Activated T-cell treated with anti-CD3 and anti-CD28 coated beads, Interleukin-2, amount 50 U/mL, for 1 hour (primary cell): ENCODE results near the gene KIAA0408.

ENCODE experiments used
- DNase-seq: peaks from one replicate; pipeline ENCODE4 v3.0.0-alpha.2; 2020

Gene KIAA0408

DNA sequence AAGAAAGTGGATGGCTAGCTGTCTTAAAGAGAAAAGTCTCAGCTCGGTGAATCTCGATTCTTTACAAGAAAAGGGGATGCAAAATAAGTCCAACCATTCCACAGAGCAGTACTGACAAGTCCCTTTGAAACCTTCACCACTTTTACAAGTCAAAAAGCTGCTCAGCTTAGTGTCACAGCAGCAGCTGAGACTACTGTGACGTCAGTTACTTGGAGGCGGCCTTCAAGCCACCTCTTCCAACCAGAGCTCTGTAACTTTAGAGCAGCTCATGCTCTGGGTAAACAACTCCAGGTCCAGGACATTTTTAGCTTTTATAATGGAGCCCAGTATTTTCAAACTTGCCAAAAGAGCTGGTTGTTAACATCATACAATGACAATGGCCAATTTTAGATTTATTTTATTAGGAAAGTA, at the start of gene KIAA0408:
Gene KIAA0408 (minus strand): TSS at position 159 of the 411 bp plus-strand sequence. CDS start 5,408 bp downstream, outside the sequence.
- no peak for DNase-seq

GRCh38 chr6:127506894-127507293, 47.7 kb upstream of the KIAA0408 start:
- no peak for DNase-seq

GRCh38 chr6:127503022-127503421, 43.8 kb upstream of the KIAA0408 start:
- no peak for DNase-seq

DNA sequence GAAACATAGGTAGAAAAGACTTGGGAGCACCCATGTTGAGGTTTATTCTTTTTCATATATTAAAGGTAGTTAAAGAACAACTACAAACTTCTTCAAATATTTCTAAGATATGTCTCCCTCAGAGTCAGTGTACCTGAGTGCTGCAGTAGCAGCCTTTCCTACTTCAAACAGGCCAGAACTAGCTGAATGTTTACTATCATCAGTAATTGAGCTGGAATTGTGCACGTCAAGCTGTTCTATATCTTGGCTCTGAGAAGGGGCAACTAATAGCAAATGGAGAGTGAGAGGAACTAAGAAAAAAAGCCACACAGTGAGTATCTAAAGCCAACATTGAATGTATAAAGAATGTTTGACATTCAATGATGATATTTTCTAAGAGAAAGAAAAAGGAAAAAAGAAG, 38.2 kb upstream of the KIAA0408 start:
- DNase-seq, result no peak

GRCh38 chr6:127496471-127496870, 37.3 kb upstream of the KIAA0408 start:
- DNase-seq, result no peak

DNA sequence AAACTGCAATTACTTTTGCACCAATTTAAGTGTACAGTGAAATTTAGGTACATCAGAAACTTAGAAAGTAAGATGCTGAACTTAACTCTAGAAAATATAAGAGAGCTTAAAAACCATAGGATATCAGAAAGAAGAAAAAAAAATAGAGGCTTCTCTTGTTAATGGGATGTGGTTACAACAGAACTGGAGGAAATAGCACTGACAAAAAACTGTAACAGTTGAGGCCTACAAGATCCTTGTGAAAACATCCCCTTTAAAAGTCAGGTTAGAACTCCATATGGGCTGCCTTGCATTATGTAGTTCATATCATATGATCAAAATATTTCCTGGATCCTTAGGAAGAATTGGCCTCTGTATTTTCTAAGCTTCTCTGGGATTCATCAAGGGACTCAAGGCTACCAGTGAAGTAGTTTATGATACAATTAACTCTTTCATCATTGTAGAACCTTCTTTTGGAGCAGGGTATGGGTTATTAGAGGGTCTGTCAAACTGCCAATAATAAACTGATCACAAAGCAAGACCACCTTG, 35.1 kb upstream of the KIAA0408 start:
- no peak for DNase-seq

GRCh38 chr6:127489248-127489647, 30.1 kb upstream of the KIAA0408 start:
- no peak for DNase-seq

- no peak for DNase-seq
Measured at GRCh38 chr6:127486934-127487333, 27.7 kb upstream of the KIAA0408 start.

DNA sequence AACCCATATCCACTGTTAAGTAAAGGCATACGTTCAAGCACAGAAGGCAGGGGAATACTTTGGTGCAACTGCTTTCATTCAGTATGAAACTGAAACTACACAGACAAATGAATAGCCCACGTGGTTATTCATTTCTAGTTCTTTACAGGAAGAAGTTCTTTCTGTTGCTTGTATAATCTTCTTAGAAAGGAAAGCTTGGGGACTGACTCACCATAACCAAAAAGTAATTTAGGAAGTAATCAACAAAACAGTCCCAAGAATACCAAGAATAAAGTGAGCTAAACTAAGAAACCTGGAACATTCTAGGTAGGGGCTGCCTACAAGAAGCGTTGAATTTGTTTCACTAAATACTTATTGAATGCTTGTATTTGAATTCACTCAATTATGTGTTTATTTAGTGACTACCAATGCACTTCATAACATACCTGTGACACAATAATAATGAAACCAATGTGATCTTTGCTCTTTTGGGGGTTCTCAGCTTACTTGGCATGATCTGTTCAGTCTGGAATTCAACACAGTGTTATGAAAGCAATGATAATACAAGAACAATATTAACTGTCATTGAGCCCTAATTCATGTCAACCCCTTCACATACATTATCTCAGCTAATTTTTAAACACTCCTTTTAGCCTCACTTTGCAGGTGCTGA, 25.1 kb upstream of the KIAA0408 start:
- DNase-seq, result no peak

GRCh38 chr6:127483399-127484055, 24.3 kb upstream of the KIAA0408 start:
- no peak for DNase-seq

DNA sequence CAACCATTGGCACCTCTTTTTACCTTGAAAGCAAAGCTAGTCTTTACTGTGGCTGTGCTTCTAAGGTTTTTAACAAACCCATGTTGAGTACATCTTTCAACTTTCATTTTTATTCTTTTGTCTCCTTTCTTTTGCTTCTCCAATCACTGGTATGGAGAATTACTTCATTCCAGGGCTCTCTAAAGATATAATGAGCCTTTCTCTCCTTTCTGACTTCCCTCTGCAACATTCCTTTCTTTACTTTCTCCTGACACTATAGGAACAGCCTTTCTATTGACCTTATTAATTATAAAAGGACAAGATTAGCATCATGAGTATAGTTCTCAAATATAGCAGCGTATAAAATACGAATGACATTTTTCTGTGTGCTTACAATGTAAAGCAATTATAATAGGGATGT, 23.1 kb upstream of the KIAA0408 start:
- no peak for DNase-seq

DNA sequence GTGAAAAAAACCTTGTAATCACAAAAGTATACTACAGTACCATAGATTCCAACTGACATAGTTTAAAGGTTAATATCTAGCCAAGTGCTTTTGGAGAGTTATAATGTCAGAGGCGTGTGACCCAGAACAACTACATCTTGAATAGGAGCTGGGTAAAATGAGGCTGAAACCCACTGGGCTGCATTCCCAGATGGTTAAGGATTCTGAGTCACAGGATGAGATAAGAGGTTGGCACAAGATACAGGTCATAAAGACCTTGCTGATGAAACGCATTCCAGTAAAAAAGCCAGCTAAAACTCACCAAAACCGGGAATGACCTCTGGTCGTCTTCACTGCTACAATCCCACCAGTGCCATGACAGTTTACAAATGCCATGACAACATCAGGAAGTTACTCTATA, 22.4 kb upstream of the KIAA0408 start:
- DNase-seq, result no peak

- no peak for DNase-seq
Measured at GRCh38 chr6:127481111-127481510, 21.9 kb upstream of the KIAA0408 start.

DNA sequence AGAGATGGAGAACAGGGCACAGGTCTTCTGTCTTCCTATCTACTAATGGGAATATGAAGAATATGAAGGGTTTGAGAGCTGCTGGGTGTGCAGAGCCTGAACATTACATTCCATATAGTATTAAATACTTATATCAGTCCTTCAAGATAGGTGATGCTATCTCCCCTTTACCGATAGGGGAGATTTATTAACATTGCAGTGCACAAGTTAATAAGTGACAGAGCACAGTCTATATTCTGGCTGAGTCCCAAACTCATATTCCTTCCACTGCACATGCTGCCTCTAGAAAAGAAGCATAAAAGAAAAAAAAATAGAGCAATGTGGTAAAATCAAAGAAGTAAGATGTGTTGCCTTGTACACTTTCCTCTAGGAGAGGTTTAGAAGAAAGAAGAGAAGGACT, 18.5 kb upstream of the KIAA0408 start:
- no peak for DNase-seq

GRCh38 chr6:127475823-127476176, 16.6 kb upstream of the KIAA0408 start:
- DNase-seq, result no peak

- DNase-seq, result no peak
Measured at GRCh38 chr6:127475135-127475822, 16.1 kb upstream of the KIAA0408 start.

- no peak for DNase-seq
Measured at GRCh38 chr6:127471379-127472255, 12.4 kb upstream of the KIAA0408 start.

DNA sequence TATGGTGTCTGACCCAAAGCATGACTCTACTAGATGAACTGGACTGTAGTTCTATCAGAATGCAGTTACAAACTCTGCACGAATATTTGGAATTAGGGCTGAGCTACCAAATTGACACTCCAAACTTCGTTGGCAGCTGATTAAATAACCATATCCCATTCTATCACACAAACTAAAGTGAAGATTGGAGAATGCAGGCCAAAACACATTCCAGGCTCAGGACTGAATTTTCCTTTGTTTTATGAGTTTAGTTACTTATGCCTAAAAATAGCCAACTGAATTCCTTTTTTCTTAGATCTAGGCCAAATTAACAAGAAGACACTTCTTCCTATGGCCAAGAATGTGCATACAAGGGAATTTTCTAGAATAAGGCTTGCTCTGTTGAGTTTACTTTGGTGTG, 9.7 kb upstream of the KIAA0408 start:
- DNase-seq, result no peak

- DNase-seq, result no peak
Measured at GRCh38 chr6:127466416-127466815, 7.2 kb upstream of the KIAA0408 start.

- DNase-seq, result peak; percentile 53
Measured at GRCh38 chr6:127464881-127465459, 5.8 kb upstream of the KIAA0408 start.

GRCh38 chr6:127464161-127464880, 5.1 kb upstream of the KIAA0408 start:
- no peak for DNase-seq

DNA sequence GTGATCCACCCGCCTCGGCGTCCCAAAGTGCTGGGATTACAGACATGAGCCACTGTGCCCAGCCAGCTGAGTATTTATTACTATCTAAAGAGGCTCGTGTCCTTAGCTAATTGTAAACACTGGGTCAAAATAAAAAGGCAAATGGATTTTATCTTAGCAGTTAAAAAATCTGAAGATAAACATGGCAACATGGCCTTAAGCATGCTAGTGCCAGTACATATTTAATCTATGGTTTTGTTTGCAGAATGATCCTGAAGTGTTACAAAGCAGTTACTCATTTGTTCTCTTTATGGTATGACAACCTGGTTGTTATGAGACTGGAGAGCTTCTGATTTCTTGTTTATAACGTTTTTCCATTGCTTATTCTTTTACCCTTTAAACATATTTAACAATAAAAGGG, 3.9 kb upstream of the KIAA0408 start:
- no peak for DNase-seq
